Testis (tissue), 3 donors: ENCODE measurements around the gene EHD2. TPM values are rescaled to one million over a fixed set of nuclear protein-coding genes. Genes with fewer than 3 reads are reported as not detected.
"Not testable (repeated sequence)": the region's sequence is repeated elsewhere in the genome, so short reads cannot be mapped to it uniquely, and the experiment has no call there.

Experiments used
- DNase-seq: peaks from one replicate; pipeline ENCODE4 v3.0.0-alpha.2; 2019
- H3K27ac ChIP-seq, 2 donors: fragments of 200-600 bp; sonication (generic); one replicate each; pipeline ENCODE4 v1.5.1; 2019
- H3K27me3 ChIP-seq: fragments of 200-600 bp; sonication (generic); one replicate; pipeline ENCODE4 v1.5.1; 2019
- H3K36me3 ChIP-seq: fragments of 200-600 bp; sonication (generic); one replicate; pipeline ENCODE4 v1.5.1; 2017; ENCODE audit warnings: low read depth; ENCODE audit errors: missing control alignments
- H3K4me1 ChIP-seq: fragments of 200-600 bp; sonication (generic); one replicate; pipeline ENCODE4 v1.5.1; 2019
- H3K4me3 ChIP-seq, 2 donors: fragments of 200-600 bp; sonication (generic); one replicate each; pipeline ENCODE4 v1.5.1; 2017 to 2019
- H3K9me3 ChIP-seq: fragments of 200-600 bp; sonication (generic); one replicate; pipeline ENCODE4 v1.5.1; 2017
- POLR2A ChIP-seq: fragments of 450-650 bp; IDR thresholded peaks from one replicate; pipeline ENCODE4 v1.6.1; 2017; ENCODE audit warnings: antibody characterized with exemption, mild to moderate bottlenecking, moderate library complexity
- WGBS, 2 donors: methylation state at CpG; one replicate each; pipeline ENCODE4 v1.1.5; 2018; 5-methylcytosine and 5-hydroxymethylcytosine counted together
- intact Hi-C: fragments of 100-400 bp; cut with DNase I; formaldehyde crosslinking; loops from one replicate; pipeline ENCODE4 v1.15.1; 2023; ENCODE audit warnings: low total_unique reads
- polyA plus RNA-seq: library from polyadenylated mRNA; stranded (reverse); fragments of 350-450 nt; fragmentation: Illumina TruSeq; extraction: RNeasy Lipid Tissue Mini Kit (QIAGEN cat#74804); gene quantifications from one replicate; pipeline ENCODE4 v1.2.3, GENCODE V29; 2014; ENCODE audit warnings: low read depth, low replicate concordance; ENCODE audit not compliant: insufficient read depth
- total RNA-seq, 2 donors: library from RNA; depleted of rRNA; stranded (reverse); fragments of >200 nt; gene quantifications; one replicate each; pipeline ENCODE4 v1.2.3, GENCODE V29; 2016
- TF ChIP-seq, protein P1 (sequence below), 3 experiments: fragments of 450-650 bp in 2 of 3; fragments of 200-600 bp in 1 of 3; sonication (generic) in 1 of 3; IDR thresholded peaks; one replicate each; pipeline ENCODE4 v1.5.1; 2016 to 2019; ENCODE audit warnings: antibody characterized with exemption in 3 of 3, mild to moderate bottlenecking in 2 of 3, moderate library complexity in 1 of 3

EHD2 gene
- total and polyA plus RNA-seq, 3 donors from 2014 or later, result 26.8 to 37.0 (median 33.9) TPM

- H3K4me1 ChIP-seq, result peaks cover 14% of the 10 kb centered on the region
- H3K4me3 ChIP-seq, result no peak overlapping the region
- no peaks in the 10 kb centered on the region for H3K9me3 ChIP-seq
- no peaks in the 10 kb centered on the region for H3K36me3 ChIP-seq
- no peaks in the 10 kb centered on the region for H3K27me3 ChIP-seq
- intact Hi-C loops, result no loop called here
- TF ChIP-seq, protein P1, sequence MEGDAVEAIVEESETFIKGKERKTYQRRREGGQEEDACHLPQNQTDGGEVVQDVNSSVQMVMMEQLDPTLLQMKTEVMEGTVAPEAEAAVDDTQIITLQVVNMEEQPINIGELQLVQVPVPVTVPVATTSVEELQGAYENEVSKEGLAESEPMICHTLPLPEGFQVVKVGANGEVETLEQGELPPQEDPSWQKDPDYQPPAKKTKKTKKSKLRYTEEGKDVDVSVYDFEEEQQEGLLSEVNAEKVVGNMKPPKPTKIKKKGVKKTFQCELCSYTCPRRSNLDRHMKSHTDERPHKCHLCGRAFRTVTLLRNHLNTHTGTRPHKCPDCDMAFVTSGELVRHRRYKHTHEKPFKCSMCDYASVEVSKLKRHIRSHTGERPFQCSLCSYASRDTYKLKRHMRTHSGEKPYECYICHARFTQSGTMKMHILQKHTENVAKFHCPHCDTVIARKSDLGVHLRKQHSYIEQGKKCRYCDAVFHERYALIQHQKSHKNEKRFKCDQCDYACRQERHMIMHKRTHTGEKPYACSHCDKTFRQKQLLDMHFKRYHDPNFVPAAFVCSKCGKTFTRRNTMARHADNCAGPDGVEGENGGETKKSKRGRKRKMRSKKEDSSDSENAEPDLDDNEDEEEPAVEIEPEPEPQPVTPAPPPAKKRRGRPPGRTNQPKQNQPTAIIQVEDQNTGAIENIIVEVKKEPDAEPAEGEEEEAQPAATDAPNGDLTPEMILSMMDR (IDR thresholded peaks at IDR 0.05), result no peak
- TF ChIP-seq POLR2A, result no peak
- DNase-seq, result no peak
- peak overlapping the region in 1 of 2 donors; percentile 2 for H3K27ac ChIP-seq
- 68% methylated on average over 4 of the region's 4 CpGs for WGBS, 2 donors
Observed at GRCh38 chr19:47726467-47726866, 13.2 kb downstream of the EHD2 start.

- H3K27ac ChIP-seq, result peak overlapping the region in 1 of 2 donors; percentile 14
- WGBS, 2 donors, result 80 to 92% methylated on average over 4 of the region's 4 CpGs
- H3K4me3 ChIP-seq, intact Hi-C loops, H3K36me3 ChIP-seq, H3K9me3 ChIP-seq, DNase-seq, H3K27me3 ChIP-seq: not testable (repeated sequence)
- peaks cover 14% of the 10 kb centered on the region for H3K4me1 ChIP-seq
Observed at GRCh38 chr19:47728295-47728694, 15.1 kb downstream of the EHD2 start.

- WGBS, 2 donors, result 11 to 17% methylated on average over 9 of the region's 9 CpGs
- no peaks in the 10 kb centered on the region for H3K9me3 ChIP-seq
- peak overlapping the region; percentile 8 to 74 for H3K27ac ChIP-seq
- H3K4me1 ChIP-seq, result peaks cover 9% of the 10 kb centered on the region
- intact Hi-C loops, result no loop called here
- no peaks in the 10 kb centered on the region for H3K27me3 ChIP-seq
- no peaks in the 10 kb centered on the region for H3K36me3 ChIP-seq
- TF ChIP-seq, protein P1 (IDR thresholded peaks at IDR 0.05), result no peak
- no peak for TF ChIP-seq POLR2A
- H3K4me3 ChIP-seq, result no peak overlapping the region
- no peak for DNase-seq
Observed at GRCh38 chr19:47729468-47729798, 16.2 kb downstream of the EHD2 start.

GRCh38 chr19:47729799-47730520 lies 16.7 kb downstream of the EHD2 start:
- H3K27ac ChIP-seq, result peak overlapping the region; percentile 8 to 74
- intact Hi-C loops, result no loop called here
- WGBS, 2 donors, result 29 to 31% methylated on average over 30 of the region's 30 CpGs
- H3K9me3 ChIP-seq, result no peaks in the 10 kb centered on the region
- peak overlapping the region in 1 of 2 donors; percentile 27 for H3K4me3 ChIP-seq
- TF ChIP-seq, protein P1 (IDR thresholded peaks at IDR 0.05), result no peak
- TF ChIP-seq POLR2A, result no peak
- H3K36me3 ChIP-seq, result no peaks in the 10 kb centered on the region
- DNase-seq, result peak; percentile 74
- peaks cover 9% of the 10 kb centered on the region for H3K4me1 ChIP-seq
- no peaks in the 10 kb centered on the region for H3K27me3 ChIP-seq

GRCh38 chr19:47730521-47730889 lies 17.3 kb downstream of the EHD2 start:
- intact Hi-C loops, result no loop called here
- Histone ChIP-seq H3K27me3 (no peaks in the 10 kb centered on the region), H3K27ac (no peak overlapping the region), H3K4me1 (peaks cover 9% of the 10 kb centered on the region), H3K36me3 (no peaks in the 10 kb centered on the region), H3K9me3 (no peaks in the 10 kb centered on the region), H3K4me3 (no peak overlapping the region)
- WGBS, 2 donors, result 58 to 66% methylated on average over 8 of the region's 8 CpGs
- TF ChIP-seq, protein P1 (IDR thresholded peaks at IDR 0.05), result no peak
- no peak for TF ChIP-seq POLR2A
- DNase-seq, result no peak
